GM19468 (cell line): ENCODE measurements around the gene BAHCC1.

Source experiments
- ATAC-seq: cut with Tn5 transposase; IDR thresholded peaks from one replicate; pipeline ENCODE4 v1.9.1; 2021; ENCODE audit warnings: mild to moderate bottlenecking, moderate library complexity, moderate number of reproducible peaks; ENCODE audit not compliant: unreplicated experiment; ENCODE audit errors: extremely low read depth

Gene BAHCC1

DNA sequence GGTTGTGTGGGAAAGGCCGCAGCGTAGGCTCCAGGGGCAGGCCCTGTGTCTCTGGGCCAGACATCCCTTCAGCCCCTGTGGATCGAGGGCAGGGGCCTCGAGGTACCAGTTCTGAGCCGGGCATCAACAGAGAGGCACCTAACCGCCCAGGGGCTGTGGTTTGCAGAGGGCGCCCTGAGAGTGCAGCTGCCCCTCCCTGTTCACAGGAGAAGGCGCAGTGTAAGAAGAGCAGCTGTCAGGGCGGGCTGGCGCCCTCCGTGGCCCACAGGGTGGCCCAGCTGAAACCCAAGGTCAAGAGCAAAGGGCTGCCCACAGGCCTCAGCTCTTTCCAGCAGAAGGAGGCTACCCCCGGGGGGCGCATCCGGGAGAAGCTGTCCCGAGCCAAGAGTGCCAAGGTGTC is 60.8 kb downstream of the BAHCC1 start:
- ATAC-seq = no peak

- ATAC-seq = no peak
Measured at GRCh38 chr17:81456798-81457197, 61.5 kb downstream of the BAHCC1 start.

GRCh38 chr17:81457401-81457800 is 62.1 kb downstream of the BAHCC1 start:
- ATAC-seq = no peak

DNA sequence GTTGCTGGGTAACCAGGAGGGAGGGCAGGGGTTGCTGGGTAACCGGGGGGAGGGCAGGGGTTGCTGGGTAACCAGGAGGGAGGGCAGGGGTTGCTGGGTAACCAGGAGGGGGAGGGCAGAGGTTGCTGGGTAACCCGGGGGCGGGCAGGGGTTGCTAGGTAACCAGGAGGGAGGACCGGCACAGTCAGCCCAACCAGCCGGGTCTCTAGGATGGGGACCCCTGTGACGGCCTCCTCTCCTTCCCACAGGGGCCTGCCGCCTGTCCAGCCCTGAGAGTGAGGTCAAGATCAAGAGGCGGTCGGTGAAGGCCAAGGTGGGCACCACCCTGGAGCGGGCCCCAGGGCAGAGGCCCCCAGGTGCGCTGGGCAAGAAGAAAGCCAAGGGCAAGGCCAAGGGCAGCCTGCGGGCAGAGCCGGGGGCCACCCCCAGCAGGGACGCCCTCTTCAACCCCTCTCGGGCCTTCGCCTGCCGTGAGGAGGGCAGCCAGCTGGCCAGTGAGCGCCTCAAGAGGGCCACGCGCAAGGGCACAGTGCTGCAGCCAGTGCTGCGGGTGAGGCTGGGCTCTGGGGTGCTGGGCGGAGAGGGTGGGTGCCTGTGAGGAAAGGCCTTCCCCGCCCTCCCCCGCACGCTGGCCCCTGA is 62.8 kb downstream of the BAHCC1 start:
- no peak for ATAC-seq

DNA sequence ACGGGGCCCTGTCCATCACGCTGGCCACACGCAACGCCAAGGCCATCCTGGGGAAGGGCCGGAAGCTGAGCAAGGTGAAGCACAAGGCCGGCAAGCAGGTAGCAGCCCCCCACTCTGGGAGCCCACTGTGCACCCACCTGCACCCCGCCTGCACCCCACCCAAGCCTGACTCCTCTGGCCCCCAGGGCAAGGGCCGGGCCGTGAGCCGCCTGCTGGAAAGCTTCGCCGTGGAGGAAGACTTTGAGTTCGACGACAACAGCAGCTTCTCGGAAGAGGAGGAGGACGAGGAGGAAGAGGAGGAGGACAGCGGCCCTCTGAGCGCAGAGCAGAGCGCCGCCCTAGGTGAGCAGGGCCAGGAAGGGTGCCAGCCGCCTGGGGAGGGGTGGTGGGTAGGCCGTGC is 63.4 kb downstream of the BAHCC1 start:
- ATAC-seq = no peak

DNA sequence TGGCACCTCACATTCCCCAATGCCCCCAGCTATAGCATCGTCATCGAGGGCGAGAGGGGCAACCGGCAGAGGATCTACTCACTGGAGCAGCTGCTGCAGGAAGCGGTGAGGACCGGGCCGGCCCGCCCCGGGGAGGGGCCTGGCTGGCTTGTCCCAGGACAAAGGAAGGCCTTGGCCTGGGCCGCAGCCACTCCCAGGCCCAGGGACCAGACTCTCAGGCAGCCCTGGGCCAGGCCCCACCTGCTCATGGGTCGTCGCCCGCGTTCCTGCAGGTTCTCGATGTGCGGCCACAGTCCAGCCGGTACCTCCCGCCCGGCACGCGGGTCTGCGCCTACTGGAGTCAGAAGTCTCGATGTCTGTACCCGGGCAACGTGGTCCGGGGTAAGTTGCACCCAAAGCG is 64.0 kb downstream of the BAHCC1 start:
- no peak for ATAC-seq

- ATAC-seq = no peak
Measured at GRCh38 chr17:81459864-81460263, 64.6 kb downstream of the BAHCC1 start.

DNA sequence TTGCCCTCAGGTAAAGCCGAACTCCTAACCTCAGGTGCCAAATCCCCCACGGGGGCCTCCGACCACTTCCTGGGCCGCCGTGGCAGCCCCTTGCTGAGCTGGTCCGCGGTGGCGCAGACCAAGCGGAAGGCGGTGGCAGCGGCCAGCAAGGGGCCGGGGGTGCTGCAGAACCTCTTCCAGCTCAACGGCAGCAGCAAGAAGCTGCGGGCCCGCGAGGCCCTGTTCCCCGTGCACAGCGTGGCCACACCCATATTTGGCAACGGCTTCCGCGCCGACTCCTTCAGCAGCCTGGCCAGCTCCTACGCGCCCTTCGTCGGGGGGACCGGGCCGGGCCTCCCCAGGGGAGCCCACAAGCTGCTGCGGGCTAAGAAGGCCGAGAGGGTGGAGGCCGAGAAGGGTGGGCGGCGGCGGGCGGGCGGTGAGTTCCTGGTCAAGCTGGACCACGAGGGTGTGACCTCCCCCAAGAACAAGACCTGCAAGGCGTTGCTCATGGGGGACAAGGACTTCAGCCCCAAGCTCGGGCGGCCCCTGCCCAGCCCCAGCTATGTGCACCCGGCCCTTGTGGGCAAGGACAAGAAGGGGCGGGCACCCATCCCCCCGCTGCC is 65.7 kb downstream of the BAHCC1 start:
- no peak for ATAC-seq

DNA sequence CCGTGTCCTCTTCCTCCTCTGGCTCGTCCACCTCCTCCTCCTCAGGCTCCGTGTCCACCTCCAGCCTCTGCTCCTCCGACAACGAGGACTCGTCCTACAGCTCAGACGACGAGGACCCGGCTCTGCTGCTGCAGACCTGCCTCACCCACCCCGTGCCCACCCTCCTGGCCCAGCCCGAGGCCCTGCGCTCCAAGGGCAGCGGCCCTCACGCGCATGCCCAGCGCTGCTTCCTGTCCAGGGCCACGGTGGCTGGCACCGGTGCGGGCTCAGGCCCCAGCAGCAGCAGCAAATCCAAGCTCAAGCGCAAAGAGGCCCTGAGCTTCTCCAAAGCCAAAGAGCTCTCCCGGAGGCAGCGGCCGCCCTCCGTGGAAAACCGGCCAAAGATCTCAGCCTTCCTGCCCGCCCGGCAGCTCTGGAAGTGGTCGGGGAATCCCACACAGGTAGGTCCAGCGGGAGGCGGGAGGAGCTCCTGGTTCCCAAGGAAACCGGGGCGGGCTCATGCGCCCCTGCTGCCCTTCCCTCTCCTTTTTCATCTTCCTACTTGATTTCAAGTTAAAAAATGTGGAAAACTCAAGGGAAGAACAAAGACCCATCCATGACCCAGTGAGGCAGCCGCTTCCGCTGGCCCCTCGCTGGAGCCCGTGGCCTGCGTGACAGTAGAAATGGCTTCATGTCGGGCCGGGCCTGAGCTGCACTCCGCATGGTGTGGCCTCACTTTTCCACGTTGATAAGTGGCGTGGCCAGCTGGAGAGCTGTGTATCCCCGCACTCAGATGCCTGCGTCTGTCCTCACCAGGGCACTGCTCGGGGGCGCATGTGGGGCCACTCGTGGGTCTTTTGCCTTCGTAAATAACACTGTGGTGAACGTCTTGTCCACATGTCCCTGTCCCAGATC is 66.6 kb downstream of the BAHCC1 start:
- no peak for ATAC-seq

DNA sequence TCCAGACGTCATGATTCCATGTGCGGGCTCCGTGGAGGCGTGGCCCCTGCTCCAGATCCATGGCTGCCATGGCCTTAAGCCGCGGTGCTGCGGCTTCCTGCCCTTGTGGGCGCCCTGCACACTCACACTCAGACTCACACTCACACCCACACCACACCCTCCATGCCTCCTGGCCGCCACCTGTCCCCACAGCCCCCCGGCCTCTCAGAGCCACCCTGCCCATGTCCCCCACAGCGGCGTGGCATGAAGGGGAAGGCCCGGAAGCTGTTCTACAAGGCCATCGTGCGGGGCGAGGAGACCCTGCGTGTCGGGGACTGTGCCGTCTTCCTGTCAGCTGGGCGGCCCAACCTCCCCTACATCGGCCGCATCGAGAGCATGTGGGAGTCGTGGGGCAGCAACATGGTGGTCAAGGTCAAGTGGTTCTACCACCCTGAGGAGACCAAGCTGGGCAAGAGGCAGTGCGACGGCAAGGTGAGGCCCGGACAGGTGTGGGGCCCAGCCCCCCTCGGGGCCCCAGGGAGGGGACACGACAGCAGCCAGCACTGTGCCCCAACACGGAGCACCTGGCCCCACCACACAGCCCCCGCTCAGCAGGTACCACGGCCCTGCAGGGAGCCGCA is 67.4 kb downstream of the BAHCC1 start:
- ATAC-seq = no peak

DNA sequence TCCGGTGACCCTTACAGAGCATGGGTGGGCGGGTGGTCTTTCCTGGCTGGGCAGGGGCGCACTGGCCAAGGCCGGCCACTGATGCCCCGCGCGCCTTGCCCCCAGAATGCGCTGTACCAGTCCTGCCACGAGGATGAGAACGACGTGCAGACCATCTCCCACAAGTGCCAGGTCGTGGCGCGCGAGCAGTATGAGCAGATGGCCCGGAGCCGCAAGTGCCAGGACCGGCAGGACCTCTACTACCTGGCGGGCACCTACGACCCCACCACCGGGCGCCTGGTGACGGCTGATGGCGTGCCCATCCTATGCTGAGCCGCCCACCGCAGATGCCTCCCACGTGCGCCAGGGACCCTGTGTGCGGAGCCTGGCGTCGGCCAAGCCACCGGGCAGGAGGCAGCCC is 68.2 kb downstream of the BAHCC1 start:
- no peak for ATAC-seq

GRCh38 chr17:81464586-81464985 is 69.3 kb downstream of the BAHCC1 start:
- ATAC-seq = no peak

DNA sequence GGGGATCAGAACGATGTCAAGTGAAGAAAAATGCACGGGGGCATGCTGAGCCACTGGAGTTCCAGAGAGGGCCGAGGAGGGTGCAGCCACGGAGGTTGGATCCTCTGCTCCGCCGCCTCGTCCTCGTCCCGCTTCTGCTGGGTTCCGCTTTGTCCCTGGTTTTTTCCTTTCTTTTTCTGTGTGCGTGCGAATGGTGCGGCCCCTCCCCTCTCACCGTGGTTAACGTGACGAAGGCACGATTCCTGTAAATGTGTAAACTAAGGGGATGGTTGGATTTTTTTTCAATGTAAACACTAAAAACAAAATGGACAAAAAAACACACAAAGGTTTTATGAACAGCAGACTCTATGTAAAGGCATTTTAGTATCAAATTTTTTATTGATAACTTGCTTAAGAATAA is 70.7 kb downstream of the BAHCC1 start:
- no peak for ATAC-seq

DNA sequence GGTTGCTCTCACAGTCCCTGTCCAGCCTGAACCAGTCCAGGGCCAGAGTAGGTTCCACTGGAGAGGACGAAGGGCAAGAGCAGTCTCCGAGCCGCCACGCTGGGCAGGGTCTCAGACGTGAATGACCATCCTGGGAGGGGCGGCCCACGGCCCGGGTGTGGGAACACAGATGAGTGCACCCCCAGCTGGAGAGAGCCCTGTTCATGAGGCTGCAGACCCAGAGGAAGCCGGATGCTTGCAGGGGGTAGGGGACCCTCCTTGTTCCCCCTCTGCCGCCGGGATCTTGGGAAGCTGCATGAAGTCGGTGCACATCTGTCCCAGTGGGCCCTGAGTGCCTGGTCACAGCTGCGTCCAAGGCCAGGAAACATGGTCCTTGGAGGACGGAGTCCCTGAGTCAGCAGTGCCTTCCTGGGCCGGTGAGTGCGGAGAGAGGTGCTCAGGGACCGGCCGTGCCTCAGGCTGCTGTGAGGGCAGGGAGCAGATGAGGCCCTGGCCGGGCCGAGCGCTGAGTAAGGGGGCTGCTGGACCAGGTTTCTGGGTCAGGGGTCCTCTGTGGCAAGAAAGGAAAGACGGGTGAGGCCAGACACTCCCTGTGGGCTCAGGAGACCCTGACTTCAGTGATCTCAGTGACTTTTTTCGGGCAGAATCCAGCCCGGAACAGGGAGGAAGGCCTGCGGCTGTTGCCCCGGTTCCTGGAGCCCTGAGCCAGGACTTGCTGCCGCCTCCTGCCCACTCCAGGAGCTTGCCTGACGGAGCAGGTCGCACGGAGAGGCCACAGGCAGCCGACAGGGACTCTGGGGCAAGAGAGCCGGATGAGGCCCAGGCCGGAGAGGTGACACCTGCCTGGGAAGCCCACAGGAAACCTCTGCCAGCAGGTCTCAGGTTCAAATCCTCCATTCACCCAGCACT is 71.6 kb downstream of the BAHCC1 start:
- no peak for ATAC-seq

- no peak for ATAC-seq
Measured at GRCh38 chr17:81468111-81468769, 73.0 kb downstream of the BAHCC1 start.

GRCh38 chr17:81468770-81469121 is 73.5 kb downstream of the BAHCC1 start:
- ATAC-seq = no peak

DNA sequence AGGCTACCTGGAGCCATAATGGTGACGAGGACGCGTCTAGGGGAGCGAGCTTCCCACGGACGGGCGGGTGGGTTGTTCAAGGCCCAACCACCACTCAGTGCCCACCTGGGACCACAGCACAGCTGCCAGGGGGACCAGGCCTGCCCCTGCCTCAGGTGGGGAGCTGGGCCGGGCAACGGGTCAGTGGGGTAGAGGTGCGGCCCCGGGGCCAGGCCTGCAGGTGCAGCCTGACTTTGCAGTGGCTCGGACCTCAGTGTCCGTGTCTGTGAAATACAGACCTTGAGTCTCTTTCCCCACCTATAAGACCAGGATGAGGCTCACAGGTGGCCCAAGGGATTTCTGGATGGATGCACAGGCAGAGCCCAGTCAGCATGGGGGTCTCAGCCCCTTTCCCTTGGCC is 74.0 kb downstream of the BAHCC1 start:
- no peak for ATAC-seq

GRCh38 chr17:81470270-81470943 is 75.2 kb downstream of the BAHCC1 start:
- no peak for ATAC-seq
